HG03039 (cell line): ENCODE results near the gene PSMG4.

Source experiments
- ATAC-seq: cut with Tn5 transposase; IDR thresholded peaks from one replicate; pipeline ENCODE4 v1.9.1; 2021; ENCODE audit warnings: mild to moderate bottlenecking, moderate library complexity; ENCODE audit not compliant: unreplicated experiment

The PSMG4 gene

GRCh38 chr6:3272911-3273547 is 14.3 kb downstream of the PSMG4 start:
- ATAC-seq, result no peak

DNA sequence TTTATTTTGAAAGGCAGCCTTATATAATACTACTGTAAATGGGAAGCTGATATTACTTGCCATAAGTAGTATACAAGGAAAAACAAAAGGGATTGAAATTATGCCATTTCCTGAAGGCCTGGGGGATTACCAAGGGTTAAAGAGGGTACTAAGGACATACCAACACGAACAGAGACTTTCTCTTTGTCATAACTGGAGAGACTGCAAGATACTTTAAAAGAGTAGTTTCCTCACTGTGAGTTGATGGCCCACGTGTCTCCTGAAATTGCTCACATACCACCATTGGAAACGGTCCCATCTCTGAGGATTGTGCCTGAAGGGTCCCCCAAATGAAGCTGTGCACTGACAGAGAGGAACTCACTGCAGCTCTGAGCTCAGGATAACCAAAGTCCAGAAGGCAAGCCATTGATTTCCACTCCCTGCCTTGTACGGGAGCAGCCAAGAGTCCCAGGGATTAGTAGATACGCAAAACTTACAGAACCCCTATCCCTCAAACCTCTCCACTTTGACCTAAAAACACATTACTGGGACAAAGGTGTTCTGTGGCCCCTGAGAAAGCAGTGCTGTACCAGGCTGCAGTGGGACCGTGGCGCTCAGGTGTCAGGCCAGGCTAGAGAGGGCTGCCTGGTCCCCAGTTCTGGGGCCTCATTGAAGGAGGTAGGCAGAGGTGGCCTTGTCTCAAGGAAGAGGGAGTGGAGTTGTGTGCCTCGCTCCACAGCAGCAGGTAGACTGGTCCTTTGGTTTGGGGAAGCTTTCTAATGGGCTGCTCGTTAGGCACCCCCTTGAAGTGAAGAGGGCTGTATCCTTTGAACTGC is 15.2 kb downstream of the PSMG4 start:
- ATAC-seq, result no peak

DNA sequence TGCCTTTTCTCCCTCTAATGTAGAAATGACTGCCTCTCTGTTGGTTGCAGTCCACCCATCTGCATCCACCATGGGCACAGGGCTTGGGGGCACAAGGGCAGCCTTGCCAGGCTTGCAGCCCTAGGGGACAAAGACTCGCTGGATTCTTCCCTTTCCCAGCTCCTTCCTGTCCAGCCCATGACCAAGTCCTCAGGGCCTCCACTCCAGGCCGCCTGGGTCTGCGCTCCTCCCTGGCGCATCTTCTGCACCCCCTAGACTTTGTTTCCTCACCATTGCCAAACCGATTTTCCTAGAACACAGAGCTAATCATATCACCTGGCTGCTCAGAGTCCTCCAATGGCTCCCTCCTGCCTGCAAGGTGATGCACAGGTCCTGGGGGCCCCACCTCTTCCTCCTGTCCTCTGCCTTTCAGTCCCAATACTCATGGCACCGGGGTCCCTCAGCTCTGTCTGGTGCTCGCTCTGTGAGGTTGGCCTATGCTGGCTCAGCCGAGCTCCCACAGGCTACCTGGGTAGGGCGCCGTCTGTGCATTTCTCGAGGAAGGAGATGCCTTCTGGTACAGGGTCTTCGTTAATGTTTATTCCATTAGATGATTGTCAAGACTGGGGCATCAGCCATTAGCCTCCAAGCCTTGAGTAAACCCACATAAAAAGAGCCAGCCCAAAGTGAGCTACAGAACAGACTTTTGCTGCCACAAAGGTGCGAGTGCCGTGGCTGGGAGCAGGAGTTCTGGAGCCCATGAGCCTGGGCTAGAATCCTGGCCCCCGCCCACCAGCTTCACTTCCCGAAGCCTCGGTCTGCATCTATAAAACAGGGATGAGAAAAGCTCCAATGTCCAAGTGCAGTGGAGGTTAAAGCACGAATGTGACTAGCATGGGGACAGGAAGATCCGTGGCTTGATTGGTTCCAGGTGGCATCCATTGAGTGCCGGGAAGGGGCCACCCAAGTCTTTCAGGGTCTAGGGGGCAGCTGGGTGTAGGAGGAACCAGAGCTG is 17.7 kb downstream of the PSMG4 start:
- no peak for ATAC-seq

GRCh38 chr6:3277251-3277650 is 18.5 kb downstream of the PSMG4 start:
- ATAC-seq, result no peak

- ATAC-seq, result no peak
Observed at GRCh38 chr6:3277851-3278416, 19.2 kb downstream of the PSMG4 start.

- no peak for ATAC-seq
Observed at GRCh38 chr6:3278691-3279090, 19.9 kb downstream of the PSMG4 start.

GRCh38 chr6:3280091-3280490 is 21.3 kb downstream of the PSMG4 start:
- ATAC-seq, result no peak

GRCh38 chr6:3280866-3281465 is 22.2 kb downstream of the PSMG4 start:
- ATAC-seq, result no peak

- no peak for ATAC-seq
Observed at GRCh38 chr6:3281631-3282475, 23.1 kb downstream of the PSMG4 start.

GRCh38 chr6:3282476-3283236 is 23.9 kb downstream of the PSMG4 start:
- no peak for ATAC-seq

DNA sequence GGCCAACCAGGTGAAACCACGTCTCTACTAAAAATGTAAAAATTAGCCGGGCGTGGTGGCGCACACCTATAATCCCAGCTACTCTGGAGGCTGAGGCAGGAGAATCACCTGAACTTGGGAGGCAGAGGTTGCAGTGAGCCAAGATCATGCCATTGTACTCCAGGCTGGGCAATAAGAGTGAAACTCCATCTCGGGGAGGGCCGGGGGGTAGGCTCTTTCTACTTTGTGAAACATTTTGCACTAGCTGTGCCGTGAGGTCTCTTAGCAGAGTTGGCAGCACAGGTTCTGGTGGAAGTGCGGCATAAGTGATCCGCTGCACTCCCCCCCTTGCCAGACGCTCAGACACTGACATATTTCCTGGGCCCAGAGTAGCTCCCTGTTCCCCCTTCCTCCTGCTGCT is 24.5 kb downstream of the PSMG4 start:
- no peak for ATAC-seq

DNA sequence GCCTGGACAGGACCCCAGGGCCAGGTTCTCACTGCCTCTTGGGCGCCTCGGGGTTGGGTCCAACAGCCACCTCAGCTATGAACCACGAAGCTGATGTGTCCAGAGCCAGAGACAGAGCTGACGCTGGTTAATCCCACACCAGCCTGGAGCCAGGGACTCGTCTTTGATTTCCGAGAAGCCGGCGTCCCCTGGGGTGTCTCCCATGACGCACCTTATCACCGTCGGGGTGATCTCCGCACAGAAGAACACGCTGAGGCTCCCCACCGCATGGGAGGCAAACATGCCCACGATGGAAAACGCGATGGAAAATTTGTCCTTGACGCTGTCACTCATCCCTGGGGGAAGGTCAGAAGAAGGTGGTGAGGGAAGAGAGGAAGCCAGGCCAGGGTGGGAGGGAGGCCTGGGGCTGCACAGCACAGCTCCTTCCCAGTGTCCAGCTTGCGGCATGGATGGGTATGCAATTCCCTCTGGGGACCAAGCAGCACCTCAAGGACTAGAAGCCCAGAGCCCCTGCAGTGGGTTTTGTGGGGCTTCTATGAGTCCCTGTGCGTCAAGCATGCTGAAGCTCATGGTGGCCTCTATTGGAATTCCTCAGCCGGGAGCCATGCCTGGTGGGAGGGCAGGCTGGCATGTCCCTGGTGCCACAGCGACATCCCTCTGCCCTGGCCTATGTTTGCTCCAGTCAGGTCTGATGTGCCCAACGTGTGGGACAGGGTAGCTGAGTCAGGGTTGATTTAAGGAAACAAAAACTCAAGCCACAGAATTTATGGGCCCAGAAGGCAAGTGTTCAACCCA is 25.1 kb downstream of the PSMG4 start:
- no peak for ATAC-seq

DNA sequence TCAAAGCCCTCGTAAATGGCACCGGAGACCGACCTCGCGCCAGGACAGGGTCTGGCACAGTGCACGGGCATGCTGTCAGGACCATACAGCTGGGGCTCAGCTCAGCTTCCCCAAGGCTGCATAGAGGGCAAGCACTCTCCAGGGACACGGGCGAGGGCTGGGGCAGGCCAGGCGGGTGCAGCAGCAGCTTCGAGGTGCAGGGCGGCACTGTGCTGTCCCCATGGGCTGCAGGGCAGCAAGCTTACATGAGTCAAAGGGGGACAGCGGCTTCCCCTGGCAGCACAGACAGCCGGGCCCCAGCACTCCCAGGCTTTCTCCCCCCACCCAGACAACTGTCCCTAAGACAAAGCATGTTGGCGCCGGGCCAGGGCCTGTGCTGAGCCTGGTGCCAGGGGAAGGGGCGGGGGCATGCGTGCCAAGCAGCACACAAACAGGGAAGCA is 25.7 kb downstream of the PSMG4 start:
- no peak for ATAC-seq

GRCh38 chr6:3285049-3285639 is 26.4 kb downstream of the PSMG4 start:
- no peak for ATAC-seq

DNA sequence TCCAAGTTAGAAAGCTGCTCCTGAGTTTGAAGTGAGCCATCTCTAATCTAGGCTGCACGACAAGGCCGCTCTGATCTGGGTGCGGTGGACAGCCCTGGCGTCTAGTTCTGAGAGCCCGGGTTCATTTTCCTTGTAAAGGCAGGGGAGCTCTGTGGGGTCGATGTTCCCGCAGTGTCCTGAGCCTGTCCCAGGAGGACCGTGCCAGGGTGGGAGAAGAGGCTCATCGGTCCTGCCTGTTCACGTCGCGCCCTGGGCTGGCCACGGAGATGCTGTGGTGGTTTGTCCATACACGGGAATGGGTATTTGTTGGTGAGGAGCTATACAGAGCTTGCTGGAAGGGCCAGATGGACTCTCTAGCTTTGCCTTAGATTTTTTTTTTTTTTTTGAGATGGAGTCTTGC is 27.0 kb downstream of the PSMG4 start:
- ATAC-seq, result no peak

- ATAC-seq, result no peak
Observed at GRCh38 chr6:3286641-3287171, 28.0 kb downstream of the PSMG4 start.

DNA sequence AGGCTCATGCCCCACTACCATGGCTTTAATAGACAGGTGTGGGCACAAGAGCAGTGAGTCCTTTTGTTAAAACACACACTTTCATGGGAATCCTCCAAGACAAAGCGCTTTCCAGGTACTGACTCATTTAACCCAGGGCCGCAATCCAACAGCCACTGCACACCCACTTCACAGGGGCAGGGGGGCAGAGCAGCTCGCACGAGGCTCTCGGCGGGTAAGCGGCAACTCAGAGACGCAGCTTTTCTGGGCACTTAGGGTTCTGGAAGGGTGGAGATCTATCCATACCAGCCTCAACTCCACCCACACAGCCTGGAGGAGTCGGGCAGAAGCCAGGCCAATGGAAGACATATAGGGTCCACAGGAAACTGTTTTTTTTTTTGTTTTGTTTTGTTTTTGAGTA is 28.6 kb downstream of the PSMG4 start:
- ATAC-seq, result no peak
